NCI-H82 treated with DMSO at 0.1 percent for 48 hours (cell line): ENCODE results near the gene JPH2.
A peak's percentile ranks its signal among the peaks of the same experiment; 100 is the strongest.

ENCODE experiments used
- DNase-seq: peaks from one replicate; lab custom pipeline; 2025; ENCODE audit not compliant: unreplicated experiment; lab: John Stamatoyannopoulos, UW

JPH2 gene

DNA sequence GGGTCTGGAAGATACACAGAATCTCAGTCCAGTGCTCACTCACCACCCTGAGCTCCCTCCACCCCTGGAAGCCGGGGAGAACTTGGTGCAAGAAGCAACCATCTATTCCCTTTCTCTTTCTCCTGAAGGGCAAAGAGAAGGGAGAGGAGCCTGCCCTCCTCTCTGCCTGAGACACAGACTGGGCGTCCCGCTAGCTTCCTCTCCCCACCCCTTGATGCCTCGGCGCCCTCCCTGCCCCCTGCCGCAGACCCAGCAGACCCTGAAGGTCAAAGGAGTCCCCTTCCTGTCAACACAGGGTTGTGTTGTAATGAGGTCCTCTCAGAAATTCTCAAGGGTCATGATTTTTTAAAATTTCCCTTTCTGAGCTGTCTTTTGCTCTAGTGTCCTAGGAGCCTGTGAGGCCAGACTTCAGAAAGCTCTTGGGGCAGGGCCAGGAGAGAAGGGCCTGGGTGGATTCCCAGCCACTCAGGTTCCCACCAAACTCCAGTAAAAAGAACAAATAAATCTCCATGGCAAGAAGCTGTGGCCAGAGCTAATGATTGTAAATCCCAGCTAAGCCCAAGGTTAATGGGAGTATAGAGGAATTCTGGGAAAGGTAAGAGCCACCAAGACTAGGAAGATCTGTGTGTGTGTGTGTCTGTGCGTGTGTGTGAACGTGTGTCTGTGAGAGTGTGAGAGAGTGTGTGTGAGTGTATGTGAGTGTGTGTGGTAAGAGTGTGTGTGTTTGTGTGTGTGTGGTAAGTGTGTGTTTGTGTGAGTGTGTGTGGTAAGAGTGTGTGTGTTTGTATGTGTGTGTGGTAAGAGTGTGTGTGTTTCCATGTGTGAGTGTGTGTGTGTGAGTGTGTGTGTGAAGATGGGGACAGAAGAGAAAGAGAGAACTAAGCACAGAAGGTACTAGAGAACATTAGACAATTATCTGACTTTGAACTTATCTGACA is 1.1 kb upstream of the JPH2 start:
- peak; percentile 34 for DNase-seq

DNA sequence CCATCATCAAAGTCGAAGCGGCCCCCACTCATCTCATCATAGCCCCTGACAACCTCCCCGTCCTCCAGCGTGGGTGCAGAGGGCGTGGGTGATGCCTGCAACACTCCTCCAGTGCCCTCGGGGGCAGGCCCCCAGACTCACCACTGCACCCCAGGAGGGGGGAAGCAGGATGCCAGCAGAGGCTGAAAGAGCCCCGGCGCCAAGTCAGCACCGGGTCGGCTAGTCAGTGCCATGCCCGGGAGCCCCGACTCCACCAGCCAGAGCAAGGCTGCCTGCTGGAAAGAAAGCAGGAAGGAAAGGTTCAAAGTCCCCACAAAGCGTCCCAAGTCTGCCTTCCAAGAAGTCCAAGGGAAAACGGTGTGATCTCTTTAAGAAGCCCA is 324 bp downstream of the JPH2 start:
- no peak for DNase-seq

GRCh38 chr20:44186201-44186600 is 787 bp downstream of the JPH2 start:
- DNase-seq, result no peak

DNA sequence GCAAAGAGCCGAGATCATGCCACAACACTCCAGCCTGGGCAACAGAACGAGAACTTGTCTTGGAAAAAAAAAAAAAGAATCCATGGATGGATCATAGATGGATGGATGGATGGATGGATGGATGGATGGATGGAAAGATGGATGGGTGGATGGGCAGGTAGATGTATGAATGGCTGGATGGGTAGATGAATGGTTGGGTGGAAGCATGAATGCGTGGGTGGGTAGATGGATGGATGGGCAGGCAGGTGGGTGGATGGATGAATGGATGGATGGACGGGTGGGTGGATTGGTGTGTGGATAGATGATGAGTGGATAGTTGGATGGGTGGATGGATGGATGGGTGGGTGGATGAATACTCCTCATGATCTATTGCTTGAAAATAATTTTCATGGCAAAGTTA is 1.4 kb downstream of the JPH2 start:
- DNase-seq, result no peak

- DNase-seq, result no peak
Observed at GRCh38 chr20:44183282-44183681, 3.7 kb downstream of the JPH2 start.

GRCh38 chr20:44182863-44183262 is 4.1 kb downstream of the JPH2 start:
- no peak for DNase-seq

- DNase-seq, result no peak
Observed at GRCh38 chr20:44182135-44182765, 4.7 kb downstream of the JPH2 start.

DNA sequence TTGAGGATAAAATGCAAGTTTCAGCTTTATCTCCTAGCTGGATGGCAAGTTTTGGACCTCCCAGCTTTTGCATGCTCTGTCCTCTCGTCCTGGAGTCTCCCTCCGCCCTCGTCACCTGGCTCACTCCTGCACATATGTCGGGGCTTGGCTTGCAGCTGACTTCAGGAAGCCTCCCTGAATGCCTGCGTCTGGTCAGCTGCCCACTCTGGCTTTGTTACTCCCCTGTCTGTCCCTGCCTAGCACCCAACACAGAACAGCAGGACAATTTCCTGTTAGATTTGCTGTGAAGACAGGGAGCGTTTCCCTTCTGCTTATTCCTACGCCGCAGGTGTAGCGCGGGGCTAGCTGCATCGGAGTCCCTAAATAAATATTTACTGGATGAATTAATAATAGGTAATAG is 5.4 kb downstream of the JPH2 start:
- DNase-seq, result no peak

GRCh38 chr20:44180814-44181213 is 6.2 kb downstream of the JPH2 start:
- DNase-seq, result peak; percentile 10

- no peak for DNase-seq
Observed at GRCh38 chr20:44176833-44177534, 10.0 kb downstream of the JPH2 start.

DNA sequence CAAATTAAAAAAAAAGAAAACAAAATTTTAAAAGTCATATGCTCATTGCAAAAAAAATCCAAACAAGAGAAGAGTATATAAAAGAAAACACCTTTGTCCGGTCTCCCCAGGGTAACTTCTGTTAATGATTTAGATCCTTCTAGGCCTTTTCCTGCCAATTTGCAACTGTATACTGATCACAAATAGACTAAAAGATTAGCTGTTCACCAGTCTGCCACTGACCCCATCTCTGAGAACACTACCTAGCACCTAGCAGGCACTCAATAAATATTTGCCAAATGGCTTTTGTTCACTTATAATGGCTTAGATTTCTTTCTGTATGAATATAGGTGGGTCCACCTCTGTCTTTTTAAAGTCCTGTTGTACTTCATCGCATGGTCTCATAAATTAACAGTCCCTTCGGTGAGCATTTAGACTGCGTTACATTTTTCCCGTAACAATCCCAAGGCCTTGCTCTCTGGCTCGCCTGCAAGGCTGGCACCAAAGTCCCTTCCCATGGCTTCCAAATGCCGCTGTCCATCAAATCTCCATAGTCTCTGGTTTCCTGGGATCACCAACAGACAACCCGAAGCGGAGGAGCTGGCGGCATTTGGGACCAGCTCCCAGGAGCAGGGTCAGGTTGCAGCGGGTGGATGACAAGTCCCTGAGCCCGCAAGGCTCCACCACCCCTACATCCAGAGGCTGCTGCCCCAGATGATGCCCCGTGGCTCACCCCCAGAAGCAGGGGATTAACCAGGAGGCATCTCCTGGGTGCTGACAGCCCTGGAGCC is 11.8 kb downstream of the JPH2 start:
- DNase-seq, result no peak

DNA sequence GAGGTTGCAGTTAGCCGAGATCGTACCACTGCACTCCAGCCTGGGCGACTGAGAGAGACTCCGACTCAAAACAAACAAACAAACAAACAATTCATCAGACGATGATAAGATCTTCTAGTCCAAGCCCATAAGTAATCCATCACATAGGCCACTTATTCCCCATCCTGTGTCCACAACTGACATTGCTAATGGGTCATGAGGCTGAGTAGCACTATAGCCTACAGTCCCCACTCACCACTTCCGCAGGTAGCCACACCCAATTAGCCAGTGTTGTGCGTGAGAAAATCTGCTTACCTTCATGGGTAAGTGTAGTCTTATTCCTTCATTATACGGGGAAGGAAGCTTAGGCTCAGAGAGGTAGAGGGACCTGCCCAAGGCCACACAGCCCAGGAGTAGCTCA is 13.1 kb downstream of the JPH2 start:
- DNase-seq, result no peak

DNA sequence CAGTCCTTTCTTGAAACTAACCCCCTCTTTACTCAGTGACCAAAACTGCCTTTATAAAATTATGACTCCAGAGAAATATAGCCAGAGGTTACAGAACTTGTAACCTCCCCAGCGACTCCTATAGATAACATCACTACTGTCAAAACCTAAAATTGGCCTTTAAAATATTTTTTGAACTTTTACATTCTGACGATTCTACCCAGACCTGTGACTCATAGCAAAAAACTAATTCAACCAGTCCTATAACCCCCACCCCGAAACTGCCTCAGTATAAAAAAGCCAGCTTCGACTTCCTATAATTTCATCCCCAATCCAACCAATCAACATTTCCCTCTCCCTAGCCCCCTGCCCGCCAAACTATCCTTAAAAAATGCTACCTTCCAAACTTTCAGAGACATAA is 13.9 kb downstream of the JPH2 start:
- DNase-seq, result no peak

DNA sequence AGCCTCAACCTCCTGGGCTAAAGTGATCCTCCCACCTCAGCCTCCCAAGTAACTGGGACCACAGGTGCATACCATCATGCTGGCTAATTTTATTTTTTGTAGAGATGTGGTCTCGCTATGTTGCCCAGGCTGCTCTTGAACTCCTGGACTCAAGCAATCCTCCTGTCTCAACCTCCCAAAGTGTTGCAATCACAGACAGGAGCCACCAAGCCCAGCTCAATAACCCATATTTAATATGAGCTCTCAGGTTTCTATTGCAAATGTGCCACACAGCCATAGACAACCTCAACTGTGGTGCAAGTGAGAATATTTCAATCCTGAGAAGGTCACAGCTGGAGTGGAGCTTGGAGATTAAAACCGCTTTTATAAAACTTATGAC is 14.4 kb downstream of the JPH2 start:
- DNase-seq, result no peak

GRCh38 chr20:44171775-44172571 is 15.0 kb downstream of the JPH2 start:
- no peak for DNase-seq

GRCh38 chr20:44170816-44171410 is 16.1 kb downstream of the JPH2 start:
- DNase-seq, result no peak

DNA sequence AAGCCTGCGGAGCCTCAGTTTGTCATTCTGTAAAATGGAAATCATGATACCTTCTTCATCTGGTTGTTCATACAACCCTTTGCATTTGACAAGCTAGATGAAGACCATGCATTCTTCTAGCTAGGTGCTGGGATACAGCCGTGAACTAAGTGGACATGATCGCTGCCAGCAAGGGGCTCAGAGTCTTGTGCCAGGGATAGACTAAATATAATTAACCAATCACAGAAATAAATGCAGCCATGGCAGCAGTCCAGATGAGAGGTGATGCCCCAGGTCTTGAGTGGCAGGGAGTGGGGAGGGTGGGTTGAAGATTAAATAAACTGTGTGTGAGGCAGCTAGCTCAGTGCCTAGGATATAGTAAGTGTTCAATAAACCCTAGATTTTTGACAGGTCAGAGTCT is 19.3 kb downstream of the JPH2 start:
- no peak for DNase-seq

DNA sequence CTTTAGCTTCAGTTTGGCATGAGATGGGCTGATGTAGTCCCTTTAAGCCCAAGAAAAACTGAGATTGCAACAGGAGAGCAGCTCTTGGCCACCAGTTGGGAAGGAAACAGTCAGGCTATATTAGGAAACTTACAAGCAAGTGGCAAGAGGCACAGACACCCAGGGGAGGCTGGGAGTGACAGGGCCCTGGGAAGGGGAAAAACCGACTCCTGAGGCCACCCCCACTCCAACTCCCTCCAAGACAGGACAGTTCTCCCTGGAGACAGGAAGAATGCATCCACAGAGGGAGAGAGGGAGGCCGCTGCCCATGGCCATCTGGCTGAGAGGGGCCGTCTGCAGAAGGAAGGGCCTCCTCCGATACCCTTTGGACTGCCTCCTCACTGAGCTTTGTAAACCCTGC is 20.5 kb downstream of the JPH2 start:
- DNase-seq, result no peak

DNA sequence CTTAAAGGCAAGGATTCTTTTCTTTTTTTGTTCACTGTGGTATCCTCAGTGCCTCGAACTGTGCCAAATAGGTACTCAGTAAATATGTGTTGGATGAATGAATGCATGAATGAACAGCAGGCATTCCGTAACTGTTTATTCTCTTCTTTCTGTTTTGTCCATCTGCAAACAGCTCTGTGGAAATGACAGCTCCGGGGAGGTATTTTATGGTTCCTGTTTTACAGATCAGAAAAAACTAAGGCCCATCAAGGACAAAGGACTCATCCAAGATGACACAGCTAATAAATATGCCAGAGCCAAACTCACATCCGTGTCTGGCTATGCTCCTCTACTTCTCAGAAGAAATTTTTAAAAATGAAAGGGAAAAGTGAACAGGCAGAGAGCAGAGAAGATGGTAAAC is 21.0 kb downstream of the JPH2 start:
- DNase-seq, result no peak

DNA sequence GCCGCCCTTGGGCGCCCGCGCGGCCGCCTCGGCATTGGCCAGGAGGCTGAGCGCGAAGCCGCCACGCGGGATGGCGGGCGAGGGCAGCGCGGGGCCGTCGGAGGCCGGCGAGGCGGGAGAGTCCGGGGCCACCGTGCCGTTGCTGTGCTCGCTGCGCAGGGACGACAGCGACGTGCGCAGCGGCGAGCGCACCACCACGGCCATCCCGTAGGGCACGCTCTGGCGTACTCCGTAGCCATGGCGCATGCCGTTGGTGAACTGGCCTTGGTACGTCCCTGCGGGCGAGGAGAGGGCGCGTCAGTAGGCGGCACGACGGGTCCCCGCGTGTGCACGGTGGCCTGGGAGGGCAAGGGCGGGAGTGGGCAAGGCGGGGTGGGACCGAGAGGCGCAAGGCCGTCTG is 26.9 kb downstream of the JPH2 start:
- DNase-seq, result no peak
